HG02938 (cell line): ENCODE data around the gene PAPPA.

Experiments
- ATAC-seq: cut with Tn5 transposase; IDR thresholded peaks from one replicate; pipeline ENCODE4 v1.9.1; 2021; ENCODE audit warnings: mild to moderate bottlenecking, moderate library complexity; ENCODE audit not compliant: unreplicated experiment

The PAPPA gene

GRCh38 chr9:116178481-116179211, 25.1 kb downstream of the PAPPA start:
- no peak for ATAC-seq

- ATAC-seq = no peak
These were observed 26.0 kb downstream of the PAPPA start for GRCh38 chr9:116179568-116179967.

- ATAC-seq = no peak
These were observed 28.4 kb downstream of the PAPPA start for GRCh38 chr9:116181853-116182610.

DNA sequence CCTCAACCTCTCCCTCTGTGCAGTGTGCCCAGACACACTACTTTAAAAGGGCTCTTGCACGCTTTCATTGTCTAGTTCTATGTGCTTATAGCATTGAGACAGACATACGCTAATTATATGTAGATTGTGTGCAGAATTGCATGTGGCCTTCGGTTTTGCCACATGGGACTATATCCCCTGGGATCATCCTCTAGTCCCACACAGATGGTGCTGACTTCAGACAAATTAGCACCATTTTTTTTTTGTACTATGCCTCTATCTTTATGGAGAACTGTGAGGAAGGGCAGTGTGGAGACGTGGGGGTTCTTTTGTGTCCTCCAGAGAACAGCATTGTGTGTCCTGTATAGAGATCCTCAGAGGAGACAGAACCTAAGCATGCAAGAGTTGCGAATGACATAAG, 29.3 kb downstream of the PAPPA start:
- no peak for ATAC-seq

- ATAC-seq = no peak
These were observed 34.1 kb downstream of the PAPPA start for GRCh38 chr9:116187570-116188170.

- ATAC-seq = no peak
These were observed 36.1 kb downstream of the PAPPA start for GRCh38 chr9:116189683-116190082.

DNA sequence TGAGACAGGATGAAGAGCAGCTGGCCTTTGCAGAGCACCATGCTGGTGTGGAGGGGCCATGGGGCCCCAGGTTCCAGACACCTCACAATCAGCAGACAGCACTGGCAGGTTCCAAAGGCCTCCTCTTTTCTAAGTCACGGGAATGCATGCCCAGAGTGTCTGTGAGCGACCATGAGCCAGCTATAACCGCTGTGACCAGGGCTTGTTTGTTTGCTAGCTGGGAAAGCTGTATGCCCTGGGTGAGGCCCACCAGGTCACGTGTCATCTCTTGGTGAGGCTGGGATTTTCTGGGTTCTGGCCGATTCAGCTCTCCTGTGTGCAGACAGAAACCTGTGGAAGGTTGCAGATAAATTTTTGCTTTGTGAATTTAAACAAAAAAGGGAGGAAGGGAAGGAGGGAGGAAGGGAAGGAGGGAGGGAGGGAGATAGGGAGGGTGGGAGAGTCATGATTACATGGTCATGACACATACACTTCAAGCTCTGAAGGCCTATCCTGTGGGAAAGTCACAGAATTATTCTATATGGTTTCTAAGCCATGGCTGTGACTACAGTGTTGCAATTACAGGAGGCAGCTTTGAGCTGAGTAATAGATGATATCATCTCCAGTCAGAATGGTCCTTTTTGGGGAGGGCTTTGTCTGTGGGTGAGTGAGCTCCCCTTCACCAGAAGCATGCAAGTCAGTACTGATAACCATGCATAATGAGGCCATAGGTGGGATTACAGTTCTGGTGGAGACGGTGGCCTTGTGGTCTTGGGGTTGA, 37.2 kb downstream of the PAPPA start:
- ATAC-seq = no peak

- no peak for ATAC-seq
These were observed 38.2 kb downstream of the PAPPA start for GRCh38 chr9:116191576-116192415.

- no peak for ATAC-seq
These were observed 40.0 kb downstream of the PAPPA start for GRCh38 chr9:116193636-116194035.

GRCh38 chr9:116196806-116197205, 43.2 kb downstream of the PAPPA start:
- ATAC-seq = no peak

- no peak for ATAC-seq
These were observed 44.8 kb downstream of the PAPPA start for GRCh38 chr9:116198344-116198743.

GRCh38 chr9:116202219-116202912, 48.8 kb downstream of the PAPPA start:
- ATAC-seq = no peak

- no peak for ATAC-seq
These were observed 50.8 kb downstream of the PAPPA start for GRCh38 chr9:116204252-116204882.

GRCh38 chr9:116207371-116208111, 54.0 kb downstream of the PAPPA start:
- no peak for ATAC-seq

- ATAC-seq = no peak
These were observed 55.0 kb downstream of the PAPPA start for GRCh38 chr9:116208417-116209232.

DNA sequence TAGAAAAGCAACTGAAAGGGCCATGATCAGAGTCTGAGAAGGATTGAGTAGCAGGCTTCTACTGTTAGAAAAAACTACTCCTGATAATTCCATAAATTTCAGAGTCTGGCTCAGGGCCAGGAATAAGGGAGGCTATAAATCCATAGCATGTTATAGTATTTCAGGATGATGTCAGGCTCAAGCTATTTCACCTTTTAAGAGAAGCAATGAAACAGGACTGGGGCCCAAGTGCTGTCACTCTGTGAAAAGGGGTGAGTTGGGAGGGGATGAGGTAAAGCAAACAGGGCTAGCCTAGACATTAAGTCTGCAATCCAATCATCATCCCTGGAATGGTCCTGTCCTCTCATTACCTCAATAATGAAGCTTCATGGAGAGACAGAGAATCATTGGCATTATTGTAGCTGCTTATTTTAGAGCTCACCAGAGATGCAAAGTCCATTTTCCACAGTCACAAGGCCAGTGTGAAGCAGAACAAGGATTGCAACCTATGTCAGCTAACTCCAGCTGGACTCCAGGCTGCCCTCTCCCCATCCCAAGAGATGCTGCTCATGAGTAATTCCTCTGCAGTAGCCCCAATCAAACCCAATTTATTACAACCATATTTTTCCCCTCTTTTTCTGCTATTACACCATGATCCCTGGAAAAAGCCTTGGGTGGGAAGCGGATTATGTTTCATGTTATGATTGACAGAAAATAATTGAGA, 56.0 kb downstream of the PAPPA start:
- ATAC-seq = no peak
